ENCODE data around the gene ATP8A2. TPM values are rescaled to one million over a fixed set of nuclear protein-coding genes. Genes with fewer than 3 reads are reported as not detected.

The ATP8A2 gene
- total RNA-seq, 2 experiments from 2014 or later, result 0.22 to 0.24 TPM

DNA sequence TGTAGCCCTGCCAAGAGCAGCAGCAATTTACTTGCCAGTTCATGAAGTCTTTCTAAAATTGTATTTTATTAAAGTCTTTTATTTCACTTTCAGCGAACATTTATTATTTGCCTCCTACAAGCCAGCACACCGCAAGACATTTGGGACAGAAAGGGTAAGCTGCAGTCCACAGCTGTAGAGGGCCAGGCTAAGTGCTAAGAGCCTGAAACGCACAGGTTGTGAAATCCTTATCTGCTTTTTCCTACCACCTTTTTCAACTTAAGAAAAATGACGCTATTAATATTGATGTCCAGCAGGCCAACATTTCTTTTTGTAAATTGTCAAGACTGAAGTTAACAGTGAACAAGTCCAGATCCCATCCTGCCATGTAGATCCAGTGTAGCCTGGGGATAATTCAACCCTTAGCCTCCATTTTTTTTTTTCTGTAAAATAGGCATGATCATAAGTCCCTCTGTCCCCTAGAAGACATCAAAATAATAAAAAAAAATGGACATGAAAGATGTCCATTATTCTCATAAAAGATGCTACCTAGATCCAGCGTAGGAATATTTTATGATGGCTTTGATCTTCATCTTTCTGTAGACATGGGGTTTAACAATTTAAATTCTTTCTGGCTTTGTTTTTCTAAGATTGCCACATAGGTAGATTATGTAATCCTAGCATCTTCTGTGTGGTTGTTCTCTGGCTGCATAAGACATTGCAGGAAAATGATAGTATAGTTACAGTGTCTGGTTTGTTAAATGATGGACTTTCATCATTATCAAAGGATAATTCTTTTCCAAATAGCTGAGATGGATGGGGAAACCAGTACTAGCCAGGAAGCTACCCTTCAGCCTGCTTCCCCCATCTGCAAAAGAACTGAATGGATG is 551.7 kb downstream of the ATP8A2 start:
- no peak overlapping the region for H3K4me3 Mint-ChIP-seq
- no peak for DNase-seq
- CTCF ChIA-PET, result interaction anchor here (0.6 kb wide), 1 partner anchor 84 kb away, joined by 4 read pairs; no protein-coding TSS in a partner anchor
- intact Hi-C loops (cut with micrococcal nuclease), result loop anchor here (5.0 kb wide), 1 partner anchor 139 kb away; no protein-coding TSS in a partner anchor
- peaks cover 8% of the 10 kb centered on the region for H3K4me1 Mint-ChIP-seq (ENCODE audit: low read depth)
- H3K9me3 Mint-ChIP-seq, result no peaks in the 10 kb centered on the region
- no peak overlapping the region for H3K27ac Mint-ChIP-seq
- H3K27me3 Mint-ChIP-seq (ENCODE audit: low read depth), result no peaks in the 10 kb centered on the region
- H3K36me3 Mint-ChIP-seq (ENCODE audit: low read depth), result no peaks in the 10 kb centered on the region

DNA sequence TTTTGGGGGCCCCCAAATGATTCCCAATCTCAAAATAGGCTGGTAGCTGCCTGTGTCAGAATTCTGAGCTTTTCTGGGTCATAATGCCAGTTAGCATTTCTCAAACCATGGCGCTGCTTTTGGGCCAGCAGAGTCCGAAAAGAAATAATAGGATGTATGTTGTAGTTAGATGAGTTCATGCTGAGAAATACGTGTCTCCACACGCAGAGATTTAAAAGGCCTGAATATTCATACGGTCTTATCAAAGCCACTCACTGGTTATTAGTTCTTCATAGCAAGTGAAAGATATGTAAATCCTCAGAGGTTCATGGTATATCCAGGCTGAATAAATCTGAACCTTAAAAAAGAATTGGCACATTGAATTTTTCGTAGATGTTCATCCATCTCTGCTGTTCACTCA is 555.6 kb downstream of the ATP8A2 start:
- H3K9me3 Mint-ChIP-seq, result no peaks in the 10 kb centered on the region
- H3K36me3 Mint-ChIP-seq (ENCODE audit: low read depth), result no peaks in the 10 kb centered on the region
- CTCF ChIA-PET, result no interaction called here
- intact Hi-C loops (cut with micrococcal nuclease), result no loop called here
- no peak overlapping the region for H3K27ac Mint-ChIP-seq
- DNase-seq, result no peak
- H3K4me1 Mint-ChIP-seq (ENCODE audit: low read depth), result no peaks in the 10 kb centered on the region
- H3K4me3 Mint-ChIP-seq, result no peak overlapping the region
- no peaks in the 10 kb centered on the region for H3K27me3 Mint-ChIP-seq (ENCODE audit: low read depth)

DNA sequence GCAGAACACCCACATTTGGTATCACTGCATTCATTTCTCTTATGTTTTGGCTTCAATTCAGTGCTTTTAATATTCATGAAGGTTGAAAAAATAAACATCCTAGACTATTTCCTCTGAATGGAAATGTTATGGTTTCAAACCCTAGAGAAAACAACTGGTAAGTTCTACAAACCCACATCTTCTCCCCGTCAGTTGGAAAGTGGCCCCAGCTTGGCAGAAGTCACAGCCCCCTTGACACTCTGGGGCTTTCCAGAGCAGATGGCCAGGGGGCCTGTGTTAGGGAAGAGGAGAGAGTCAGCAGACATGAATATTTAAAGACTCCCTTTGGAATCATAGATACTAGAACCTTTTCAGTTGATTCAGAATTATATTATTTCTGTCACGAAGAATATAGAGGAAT is 556.2 kb downstream of the ATP8A2 start:
- no peaks in the 10 kb centered on the region for H3K9me3 Mint-ChIP-seq
- CTCF ChIA-PET, result no interaction called here
- intact Hi-C loops (cut with micrococcal nuclease), result no loop called here
- H3K36me3 Mint-ChIP-seq (ENCODE audit: low read depth), result no peaks in the 10 kb centered on the region
- DNase-seq, result no peak
- no peaks in the 10 kb centered on the region for H3K4me1 Mint-ChIP-seq (ENCODE audit: low read depth)
- H3K27ac Mint-ChIP-seq, result no peak overlapping the region
- no peak overlapping the region for H3K4me3 Mint-ChIP-seq
- H3K27me3 Mint-ChIP-seq (ENCODE audit: low read depth), result no peaks in the 10 kb centered on the region

DNA sequence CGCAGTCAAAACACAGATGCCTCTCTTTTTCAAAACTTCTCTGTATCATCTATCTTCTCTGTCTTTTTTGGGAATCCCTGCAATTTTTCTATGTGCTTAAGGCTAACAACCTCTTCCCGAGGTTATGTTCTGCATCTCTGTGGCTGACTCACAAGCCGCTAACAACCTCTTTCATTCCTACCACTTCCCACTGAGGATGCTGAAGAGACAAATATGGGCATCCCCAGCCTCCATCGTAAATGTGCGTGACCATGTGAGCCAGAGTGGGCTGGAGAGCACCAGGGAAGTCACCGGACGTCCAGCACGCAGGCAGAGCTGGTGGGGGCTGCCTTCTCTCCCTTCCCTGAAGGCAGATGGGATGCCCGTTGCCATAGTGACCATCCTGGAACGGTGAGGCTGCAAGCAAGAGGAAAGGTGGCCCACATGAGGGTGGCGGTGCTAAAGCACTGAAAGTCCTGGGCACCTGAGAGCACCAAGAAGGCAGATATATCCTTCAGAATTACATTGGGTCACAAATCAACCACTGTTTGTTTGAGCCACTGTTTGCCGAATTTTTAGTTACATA is 557.2 kb downstream of the ATP8A2 start:
- H3K27ac Mint-ChIP-seq, result no peak overlapping the region
- no peaks in the 10 kb centered on the region for H3K27me3 Mint-ChIP-seq (ENCODE audit: low read depth)
- H3K4me3 Mint-ChIP-seq, result no peak overlapping the region
- CTCF ChIA-PET, result no interaction called here
- no peaks in the 10 kb centered on the region for H3K36me3 Mint-ChIP-seq (ENCODE audit: low read depth)
- intact Hi-C loops (cut with micrococcal nuclease), result no loop called here
- no peak for DNase-seq
- H3K4me1 Mint-ChIP-seq (ENCODE audit: low read depth), result no peaks in the 10 kb centered on the region
- H3K9me3 Mint-ChIP-seq, result no peaks in the 10 kb centered on the region

DNA sequence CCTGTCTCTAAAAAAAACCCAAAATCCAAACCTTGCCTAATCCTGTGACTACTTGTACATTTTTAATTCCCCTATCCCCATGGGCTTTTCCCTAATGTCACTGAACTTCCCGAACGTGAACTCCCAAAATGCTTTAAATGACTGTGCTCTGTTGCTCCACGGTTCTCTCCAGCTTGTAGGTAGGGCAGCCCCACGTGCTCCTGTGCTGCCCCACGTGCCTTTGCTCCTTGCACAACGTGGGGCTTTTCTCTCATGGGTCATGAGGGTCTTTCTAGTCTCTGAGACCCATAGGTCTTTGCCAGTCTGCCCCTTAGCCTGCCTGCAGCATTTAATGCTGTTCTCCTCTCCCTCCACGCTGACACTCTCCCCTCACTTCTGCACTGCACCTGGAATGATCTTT is 558.0 kb downstream of the ATP8A2 start:
- CTCF ChIA-PET, result no interaction called here
- DNase-seq, result no peak
- Mint-ChIP-seq H3K4me3 (no peak overlapping the region), H3K4me1 (ENCODE audit: low read depth) (no peaks in the 10 kb centered on the region), H3K9me3 (no peaks in the 10 kb centered on the region), H3K27ac (no peak overlapping the region), H3K27me3 (ENCODE audit: low read depth) (no peaks in the 10 kb centered on the region), H3K36me3 (ENCODE audit: low read depth) (no peaks in the 10 kb centered on the region)
- intact Hi-C loops (cut with micrococcal nuclease), result no loop called here

DNA sequence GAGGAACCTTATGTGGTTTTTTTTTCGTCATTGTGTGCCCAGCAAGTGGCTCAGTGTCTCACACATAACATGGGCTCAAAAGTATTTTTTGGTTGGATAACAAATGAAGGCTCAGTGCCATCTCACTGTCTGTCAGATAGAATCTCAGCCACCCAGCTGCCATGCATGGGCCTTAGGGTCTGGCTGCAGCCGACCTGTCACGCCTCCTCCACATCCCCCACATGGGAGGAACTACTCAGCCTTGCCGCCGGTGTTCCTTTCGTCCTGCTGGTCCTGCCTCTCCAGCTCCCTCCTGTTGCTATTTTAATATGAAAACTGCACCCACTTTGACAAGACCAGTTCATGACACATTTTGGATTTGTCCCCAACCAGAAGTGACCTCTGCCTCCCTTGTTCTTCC is 558.9 kb downstream of the ATP8A2 start:
- CTCF ChIA-PET, result no interaction called here
- Mint-ChIP-seq H3K36me3 (ENCODE audit: low read depth) (no peaks in the 10 kb centered on the region), H3K27me3 (ENCODE audit: low read depth) (no peaks in the 10 kb centered on the region), H3K9me3 (no peaks in the 10 kb centered on the region), H3K4me3 (no peak overlapping the region), H3K4me1 (ENCODE audit: low read depth) (no peaks in the 10 kb centered on the region), H3K27ac (no peak overlapping the region)
- intact Hi-C loops (cut with micrococcal nuclease), result no loop called here
- no peak for DNase-seq

DNA sequence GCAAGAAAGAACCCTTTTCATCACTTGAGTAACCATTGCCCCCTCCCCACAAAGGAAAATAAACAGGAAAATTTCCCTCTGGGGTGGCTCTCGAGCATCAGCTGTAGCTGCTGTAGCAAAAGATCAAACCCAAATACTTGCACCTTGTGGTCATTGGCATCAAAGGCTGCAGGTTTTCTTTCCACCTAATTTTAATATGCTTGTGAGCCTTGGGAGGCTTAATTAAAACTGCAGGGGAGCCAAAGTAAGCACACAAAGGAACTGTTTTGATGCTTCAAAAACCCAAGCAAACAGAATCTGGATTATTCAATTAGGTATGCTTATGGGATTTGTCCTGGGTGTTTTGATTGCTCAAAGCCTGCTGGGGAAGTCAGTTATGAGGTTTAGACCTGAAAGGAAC is 560.6 kb downstream of the ATP8A2 start:
- DNase-seq, result no peak
- no peak overlapping the region for H3K27ac Mint-ChIP-seq
- H3K4me3 Mint-ChIP-seq, result no peak overlapping the region
- no peaks in the 10 kb centered on the region for H3K36me3 Mint-ChIP-seq (ENCODE audit: low read depth)
- CTCF ChIA-PET, result interaction anchor here (0.6 kb wide), 1 partner anchor 213 kb away, joined by 3 read pairs; no protein-coding TSS in a partner anchor
- H3K27me3 Mint-ChIP-seq (ENCODE audit: low read depth), result no peaks in the 10 kb centered on the region
- no peaks in the 10 kb centered on the region for H3K9me3 Mint-ChIP-seq
- H3K4me1 Mint-ChIP-seq (ENCODE audit: low read depth), result no peaks in the 10 kb centered on the region
- intact Hi-C loops (cut with micrococcal nuclease), result no loop called here

DNA sequence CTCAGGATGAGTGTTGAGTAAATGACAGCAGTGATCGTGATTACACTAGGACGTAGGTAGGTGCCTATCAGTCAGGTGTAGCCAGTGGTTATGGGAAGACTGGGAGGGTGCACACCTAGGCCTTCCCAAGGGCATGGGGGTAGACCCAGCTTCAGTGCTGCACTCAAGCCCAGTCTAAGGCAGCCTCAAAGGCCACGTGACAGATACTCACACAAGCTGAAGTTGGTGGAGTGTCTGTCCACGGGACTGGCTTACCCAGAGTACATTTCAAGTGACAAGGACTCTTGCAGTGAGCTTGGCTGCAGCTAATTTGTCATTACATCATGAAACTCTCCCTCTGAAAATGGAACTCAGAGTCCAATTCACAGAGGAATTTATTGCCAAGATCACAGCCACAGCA is 561.7 kb downstream of the ATP8A2 start:
- Mint-ChIP-seq H3K36me3 (ENCODE audit: low read depth) (no peaks in the 10 kb centered on the region), H3K9me3 (no peaks in the 10 kb centered on the region), H3K27me3 (ENCODE audit: low read depth) (no peaks in the 10 kb centered on the region), H3K27ac (no peak overlapping the region), H3K4me1 (ENCODE audit: low read depth) (no peaks in the 10 kb centered on the region), H3K4me3 (no peak overlapping the region)
- intact Hi-C loops (cut with micrococcal nuclease), result no loop called here
- no peak for DNase-seq
- CTCF ChIA-PET, result interaction anchor here (1.1 kb wide), 1 partner anchor 20 kb away, joined by 3 read pairs; no protein-coding TSS in a partner anchor

DNA sequence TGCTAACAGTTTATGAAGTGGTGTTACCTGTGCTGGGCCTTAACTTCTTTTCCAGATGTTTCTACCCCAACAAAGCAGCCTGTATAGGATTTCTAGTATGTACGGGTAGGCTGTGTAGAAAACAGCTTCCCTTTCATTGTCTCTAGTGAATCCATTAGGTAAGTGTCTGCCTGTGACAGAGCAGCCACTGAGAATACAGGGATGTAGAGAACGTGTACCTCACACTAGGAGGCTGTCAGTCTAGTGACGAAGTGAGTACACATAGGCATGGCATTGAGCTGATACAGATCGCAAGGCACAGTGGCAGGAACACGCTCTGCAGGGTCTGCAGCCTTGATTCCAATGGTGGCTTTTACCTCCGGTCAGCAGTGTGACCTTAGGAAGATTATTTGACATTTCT is 562.4 kb downstream of the ATP8A2 start:
- Mint-ChIP-seq H3K27me3 (ENCODE audit: low read depth) (no peaks in the 10 kb centered on the region), H3K36me3 (ENCODE audit: low read depth) (no peaks in the 10 kb centered on the region), H3K4me3 (no peak overlapping the region), H3K27ac (no peak overlapping the region), H3K4me1 (ENCODE audit: low read depth) (no peaks in the 10 kb centered on the region), H3K9me3 (no peaks in the 10 kb centered on the region)
- intact Hi-C loops (cut with micrococcal nuclease), result no loop called here
- DNase-seq, result no peak
- CTCF ChIA-PET, result interaction anchor here (1.1 kb wide), 1 partner anchor 21 kb away, joined by 3 read pairs; no protein-coding TSS in a partner anchor

DNA sequence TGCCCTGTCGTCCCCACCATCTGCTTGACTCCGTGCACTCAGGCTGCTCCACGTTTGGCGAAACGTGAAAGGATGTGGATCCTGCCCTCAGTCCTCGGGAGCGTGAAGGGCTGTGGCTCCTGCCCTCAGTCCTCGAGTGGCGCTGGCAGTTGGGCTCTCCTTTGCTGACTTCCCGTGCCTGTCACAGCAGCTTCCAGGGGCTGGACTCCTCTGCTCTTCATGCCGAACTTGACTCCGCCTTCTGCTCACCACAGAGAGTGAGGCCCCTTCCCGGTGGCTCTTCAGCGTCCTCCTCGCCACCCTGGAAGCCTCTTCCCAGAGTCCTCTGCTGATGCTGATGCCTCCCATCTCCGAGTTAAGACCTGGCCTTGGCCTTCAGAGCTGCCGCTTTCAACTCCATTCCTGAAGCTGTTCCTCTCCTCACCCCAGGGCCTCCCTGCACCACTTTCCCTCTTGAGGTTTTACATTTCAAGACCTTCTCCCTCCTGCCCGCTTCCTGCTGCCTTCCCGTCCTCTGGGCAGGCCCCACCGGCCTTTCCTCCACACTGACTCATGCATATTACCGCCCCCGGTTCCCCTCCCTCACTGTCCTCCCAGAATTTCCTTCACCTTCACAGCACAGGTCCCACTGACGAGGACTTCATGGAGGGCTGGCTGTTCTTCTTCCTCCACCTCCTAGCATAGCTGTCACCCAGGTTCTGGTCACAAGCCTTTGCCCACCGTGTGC is 568.4 kb downstream of the ATP8A2 start:
- H3K9me3 Mint-ChIP-seq, result no peaks in the 10 kb centered on the region
- intact Hi-C loops (cut with micrococcal nuclease), result no loop called here
- no peak overlapping the region for H3K27ac Mint-ChIP-seq
- H3K4me1 Mint-ChIP-seq (ENCODE audit: low read depth), result peaks cover 10% of the 10 kb centered on the region
- CTCF ChIA-PET, result no interaction called here
- no peaks in the 10 kb centered on the region for H3K27me3 Mint-ChIP-seq (ENCODE audit: low read depth)
- no peaks in the 10 kb centered on the region for H3K36me3 Mint-ChIP-seq (ENCODE audit: low read depth)
- no peak for DNase-seq
- H3K4me3 Mint-ChIP-seq, result no peak overlapping the region

DNA sequence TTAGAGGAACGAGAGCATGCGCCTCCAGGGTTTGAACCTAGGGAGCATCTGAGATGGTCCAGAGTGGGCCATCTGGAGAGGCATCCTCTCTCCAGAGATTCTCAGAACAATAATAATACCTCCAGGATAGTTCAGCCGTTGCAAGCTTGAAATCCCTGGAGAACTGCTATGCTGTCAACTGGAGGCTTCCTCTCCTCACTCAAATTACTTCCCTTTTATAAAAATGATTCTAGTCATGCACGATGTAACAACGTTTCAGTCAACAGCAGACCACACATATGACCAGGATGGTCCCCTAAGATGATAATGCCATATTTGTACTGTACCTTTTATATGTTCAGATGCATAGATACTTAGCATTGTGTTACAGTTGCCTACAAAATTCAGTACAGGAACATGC is 571.3 kb downstream of the ATP8A2 start:
- DNase-seq, result no peak
- Mint-ChIP-seq H3K9me3 (no peaks in the 10 kb centered on the region), H3K4me1 (ENCODE audit: low read depth) (peaks cover 14% of the 10 kb centered on the region), H3K36me3 (ENCODE audit: low read depth) (no peaks in the 10 kb centered on the region), H3K27me3 (ENCODE audit: low read depth) (no peaks in the 10 kb centered on the region), H3K27ac (no peak overlapping the region), H3K4me3 (no peak overlapping the region)
- intact Hi-C loops (cut with micrococcal nuclease), result no loop called here
- CTCF ChIA-PET, result no interaction called here

DNA sequence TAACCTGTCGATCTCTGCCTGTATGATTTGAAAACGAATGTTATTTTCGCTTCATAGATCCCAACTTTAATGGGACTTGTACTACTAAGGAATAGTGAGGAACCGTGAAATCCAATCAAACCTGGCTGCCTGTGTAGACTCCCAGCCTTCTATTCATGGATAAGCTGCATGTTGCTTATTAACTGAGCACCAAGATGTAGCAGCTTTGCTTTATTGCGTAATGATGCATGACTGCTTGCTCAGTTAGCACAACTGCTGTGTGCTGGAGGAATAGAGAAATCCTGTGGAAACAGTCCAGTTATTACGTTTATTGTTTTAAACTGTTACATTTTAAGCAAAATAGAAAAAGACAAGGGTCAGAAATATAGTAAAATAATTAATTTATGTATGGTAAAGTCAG is 571.9 kb downstream of the ATP8A2 start:
- CTCF ChIA-PET, result no interaction called here
- no peaks in the 10 kb centered on the region for H3K9me3 Mint-ChIP-seq
- DNase-seq, result no peak
- H3K27me3 Mint-ChIP-seq (ENCODE audit: low read depth), result no peaks in the 10 kb centered on the region
- no peaks in the 10 kb centered on the region for H3K36me3 Mint-ChIP-seq (ENCODE audit: low read depth)
- H3K27ac Mint-ChIP-seq, result no peak overlapping the region
- peaks cover 14% of the 10 kb centered on the region for H3K4me1 Mint-ChIP-seq (ENCODE audit: low read depth)
- intact Hi-C loops (cut with micrococcal nuclease), result no loop called here
- H3K4me3 Mint-ChIP-seq, result no peak overlapping the region

All from activated naive CD4-positive, alpha-beta T cell treated with anti-CD3 and anti-CD28 coated beads for 36 hours (primary cell).